Measurements from ENCODE around the gene CAPN7.

CAPN7 gene

GRCh38 chr3:15243822-15244482 is 37.9 kb downstream of the CAPN7 start:
- no peak for DNase-seq (ENCODE audit: low read depth)
- no peak overlapping the region for H3K4me3 ChIP-seq (ENCODE audit: low read depth, low read length)
- TF ChIP-seq POLR2A (IDR thresholded peaks at IDR 0.05; ENCODE audit: extremely low read depth, insufficient read length), result no peak
- TF ChIP-seq MYC (IDR thresholded peaks at IDR 0.05; ENCODE audit: low read depth, low read length), result no peak

GRCh38 chr3:15246186-15246585 is 40.1 kb downstream of the CAPN7 start:
- TF ChIP-seq CTCF (IDR thresholded peaks at IDR 0.05; ENCODE audit: low read depth, low read length), result no peak
- TF ChIP-seq POLR2A (IDR thresholded peaks at IDR 0.05; ENCODE audit: extremely low read depth, insufficient read length), result no peak
- no peak for TF ChIP-seq MYC (IDR thresholded peaks at IDR 0.05; ENCODE audit: low read depth, low read length)
- TF ChIP-seq MAX (IDR thresholded peaks at IDR 0.05; ENCODE audit: low read depth, low read length), result no peak
- DNase-seq (ENCODE audit: low read depth), result no peak
- H3K4me3 ChIP-seq (ENCODE audit: low read depth, low read length), result no peak overlapping the region

GRCh38 chr3:15253023-15253697 is 47.1 kb downstream of the CAPN7 start:
- no peak for DNase-seq (ENCODE audit: low read depth)
- no peak for TF ChIP-seq POLR2A (IDR thresholded peaks at IDR 0.05; ENCODE audit: extremely low read depth, insufficient read length)
- no peak for TF ChIP-seq CTCF (IDR thresholded peaks at IDR 0.05; ENCODE audit: low read depth, low read length)
- no peak overlapping the region for H3K4me3 ChIP-seq (ENCODE audit: low read depth, low read length)

- DNase-seq (ENCODE audit: low read depth), result no peak
- TF ChIP-seq CTCF (IDR thresholded peaks at IDR 0.05; ENCODE audit: low read depth, low read length), result no peak
- TF ChIP-seq MAX (IDR thresholded peaks at IDR 0.05; ENCODE audit: low read depth, low read length), result no peak
- no peak for TF ChIP-seq MYC (IDR thresholded peaks at IDR 0.05; ENCODE audit: low read depth, low read length)
- TF ChIP-seq POLR2A (IDR thresholded peaks at IDR 0.05; ENCODE audit: extremely low read depth, insufficient read length), result no peak
- H3K4me3 ChIP-seq (ENCODE audit: low read depth, low read length), result no peak overlapping the region
These were observed 49.2 kb downstream of the CAPN7 start for GRCh38 chr3:15255215-15255614.

- no peak overlapping the region for H3K4me3 ChIP-seq (ENCODE audit: low read depth, low read length)
- no peak for DNase-seq (ENCODE audit: low read depth)
- TF ChIP-seq MYC (IDR thresholded peaks at IDR 0.05; ENCODE audit: low read depth, low read length) (no peak), MAX (IDR thresholded peaks at IDR 0.05; ENCODE audit: low read depth, low read length) (no peak), CTCF (IDR thresholded peaks at IDR 0.05; ENCODE audit: low read depth, low read length) (no peak), POLR2A (IDR thresholded peaks at IDR 0.05; ENCODE audit: extremely low read depth, insufficient read length) (no peak)
These were observed 50.9 kb downstream of the CAPN7 start for GRCh38 chr3:15256861-15257341.

- no peak for TF ChIP-seq CTCF (IDR thresholded peaks at IDR 0.05; ENCODE audit: low read depth, low read length)
- no peak for TF ChIP-seq POLR2A (IDR thresholded peaks at IDR 0.05; ENCODE audit: extremely low read depth, insufficient read length)
- no peak for TF ChIP-seq MYC (IDR thresholded peaks at IDR 0.05; ENCODE audit: low read depth, low read length)
- TF ChIP-seq MAX (IDR thresholded peaks at IDR 0.05; ENCODE audit: low read depth, low read length), result no peak
- DNase-seq (ENCODE audit: low read depth), result no peak
- H3K4me3 ChIP-seq (ENCODE audit: low read depth, low read length), result no peak overlapping the region
These were observed 52.7 kb downstream of the CAPN7 start for GRCh38 chr3:15258720-15259119.

Data from NB4 (cell line).